NCI-H748 treated with DMSO at 0.1 percent for 48 hours (cell line): ENCODE results near the gene DCLK2.
"Not testable (repeated sequence)": the region's sequence is repeated elsewhere in the genome, so short reads cannot be mapped to it uniquely, and the experiment has no call there.

Experiments
- DNase-seq: peaks from one replicate; lab custom pipeline; 2025; lab: John Stamatoyannopoulos, UW

The DCLK2 gene

DNA sequence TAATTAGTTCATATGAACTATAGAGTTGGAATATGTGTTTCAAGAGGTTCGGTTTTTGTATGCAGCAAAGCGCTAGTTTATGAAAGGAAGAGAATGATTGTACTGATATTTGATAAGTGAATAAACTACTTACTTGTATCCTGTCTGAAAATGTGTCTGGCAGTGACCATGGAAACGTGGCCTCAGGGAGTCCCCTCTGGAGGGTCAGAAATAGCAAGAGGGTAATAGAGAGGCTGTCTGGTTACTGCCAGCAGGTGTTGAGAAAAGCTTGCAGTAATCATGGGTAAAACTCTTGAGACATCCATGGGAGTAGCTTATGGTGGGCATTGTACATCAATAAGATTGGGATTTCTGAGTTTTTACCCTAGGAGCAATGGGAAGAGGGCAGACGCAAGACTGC is 77.1 kb downstream of the DCLK2 start:
- DNase-seq = no peak

DNA sequence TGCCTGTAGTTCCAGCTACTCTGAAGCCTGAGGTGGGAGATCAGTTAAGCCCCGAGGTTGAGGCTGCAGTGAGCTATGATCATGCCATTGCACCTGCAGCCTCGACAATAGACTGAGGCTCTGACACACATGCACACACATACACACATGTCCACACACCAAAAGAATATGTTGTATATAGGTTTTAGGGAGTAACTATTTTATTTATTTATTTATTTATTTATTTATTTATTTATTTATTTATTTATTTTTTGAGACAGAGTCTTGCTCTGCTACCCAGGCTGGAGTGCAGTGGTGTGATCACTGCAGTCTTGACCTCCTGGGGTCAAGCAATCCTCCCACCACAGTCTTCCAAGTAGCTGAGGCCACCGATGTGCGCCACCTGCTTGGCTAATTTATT is 78.3 kb downstream of the DCLK2 start:
- DNase-seq = no peak

- DNase-seq = no peak
These were observed 79.8 kb downstream of the DCLK2 start for GRCh38 chr4:150158041-150158440.

DNA sequence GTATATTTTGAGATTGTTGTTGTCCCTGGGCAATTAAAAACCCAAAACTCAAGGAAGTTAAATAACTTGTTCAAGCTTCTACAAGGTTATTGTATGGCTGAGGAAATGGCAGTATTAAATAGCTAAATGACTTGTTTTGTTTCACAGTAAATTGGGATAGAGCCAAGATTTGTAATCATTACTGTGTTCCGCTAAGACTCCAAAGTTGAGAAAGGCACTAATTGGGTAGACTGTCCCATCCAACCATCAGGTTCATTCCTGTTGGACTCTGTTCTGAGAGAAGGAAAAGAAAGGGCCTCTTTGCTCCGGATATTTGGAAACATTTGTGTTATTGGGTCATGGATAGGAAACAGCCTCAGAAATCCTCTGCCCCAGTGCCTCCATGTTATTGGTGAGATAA is 82.2 kb downstream of the DCLK2 start:
- no peak for DNase-seq

DNA sequence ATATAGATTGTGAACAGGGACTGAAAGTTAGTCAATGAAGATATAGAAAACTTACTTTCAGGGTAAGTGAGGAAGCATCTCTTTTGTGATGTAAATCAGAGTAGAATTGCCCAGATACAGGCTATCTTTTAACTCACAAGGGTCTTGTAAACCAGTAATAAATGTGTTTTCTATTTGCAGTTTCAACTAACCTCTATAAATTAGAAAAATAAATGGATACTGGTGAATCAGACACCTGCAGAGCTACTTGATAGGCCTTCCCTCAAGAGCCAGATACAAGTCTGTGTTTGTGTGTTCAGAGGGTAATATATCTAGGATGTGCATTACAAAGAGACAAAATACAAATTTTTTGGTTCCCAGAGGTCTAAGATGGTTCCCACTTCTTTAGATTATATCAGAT is 82.9 kb downstream of the DCLK2 start:
- DNase-seq = no peak

DNA sequence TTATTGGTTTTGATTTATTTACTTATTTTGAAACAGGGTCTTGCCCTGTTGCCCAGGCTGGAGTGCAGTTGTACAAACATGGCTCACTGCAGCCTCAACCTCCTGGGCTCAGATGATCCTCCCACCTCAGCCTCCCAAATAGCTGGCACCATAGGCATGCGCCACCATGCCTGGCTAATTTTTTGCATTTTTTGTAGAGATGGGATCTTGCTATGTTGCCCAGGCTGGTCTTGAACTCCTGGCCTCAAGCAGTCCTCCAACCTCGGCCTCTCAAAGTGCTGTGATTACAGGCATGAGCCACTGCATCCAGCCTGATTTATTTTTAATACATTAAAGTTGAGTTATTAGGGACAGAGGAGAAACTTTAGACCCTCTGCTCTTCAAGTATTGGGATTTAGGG is 83.8 kb downstream of the DCLK2 start:
- DNase-seq = not testable (repeated sequence)

GRCh38 chr4:150164055-150164454 is 85.8 kb downstream of the DCLK2 start:
- no peak for DNase-seq

GRCh38 chr4:150164956-150165629 is 86.8 kb downstream of the DCLK2 start:
- DNase-seq = no peak

GRCh38 chr4:150167054-150167453 is 88.8 kb downstream of the DCLK2 start:
- no peak for DNase-seq

GRCh38 chr4:150173432-150173861 is 95.2 kb downstream of the DCLK2 start:
- DNase-seq = no peak

DNA sequence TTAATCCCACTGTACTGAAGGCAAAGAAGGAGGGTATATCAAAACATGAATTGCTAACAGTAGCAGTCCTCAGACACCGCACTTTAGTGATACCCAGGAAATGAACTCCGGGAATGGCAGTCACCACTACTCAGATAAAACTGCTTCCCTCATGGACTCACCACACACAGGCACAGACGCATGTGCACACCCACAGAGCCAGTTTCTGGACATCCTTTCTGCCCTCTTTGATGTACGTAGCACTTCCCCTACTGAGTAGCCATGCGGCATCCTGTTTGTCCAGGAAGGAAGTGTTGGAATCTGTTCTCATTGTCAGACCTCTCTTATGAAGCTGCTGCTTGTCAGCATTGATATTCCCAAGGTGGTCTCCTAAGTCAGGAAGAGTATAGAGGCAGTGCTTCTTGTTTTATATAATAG is 95.7 kb downstream of the DCLK2 start:
- no peak for DNase-seq

DNA sequence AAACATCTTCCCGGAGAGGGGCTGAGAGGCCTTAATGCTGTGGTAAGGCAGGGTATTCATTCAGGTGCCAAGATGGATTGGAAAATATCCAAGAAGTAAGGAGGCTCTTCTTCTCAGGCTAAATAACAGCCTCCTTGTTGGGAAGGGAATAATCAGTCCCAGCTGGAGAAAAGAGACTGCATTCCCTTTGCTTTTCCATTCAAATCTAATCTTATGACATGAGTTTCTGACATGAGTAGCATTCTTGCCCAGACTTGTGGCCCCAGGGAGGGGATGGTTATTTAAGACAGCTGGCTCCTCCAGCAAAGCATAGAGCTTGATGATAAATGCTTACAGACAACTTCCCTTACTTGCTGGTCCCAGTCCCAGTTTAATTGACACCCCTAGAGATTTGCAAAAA is 98.3 kb downstream of the DCLK2 start:
- no peak for DNase-seq

GRCh38 chr4:150178161-150178560 is 99.9 kb downstream of the DCLK2 start:
- no peak for DNase-seq

DNA sequence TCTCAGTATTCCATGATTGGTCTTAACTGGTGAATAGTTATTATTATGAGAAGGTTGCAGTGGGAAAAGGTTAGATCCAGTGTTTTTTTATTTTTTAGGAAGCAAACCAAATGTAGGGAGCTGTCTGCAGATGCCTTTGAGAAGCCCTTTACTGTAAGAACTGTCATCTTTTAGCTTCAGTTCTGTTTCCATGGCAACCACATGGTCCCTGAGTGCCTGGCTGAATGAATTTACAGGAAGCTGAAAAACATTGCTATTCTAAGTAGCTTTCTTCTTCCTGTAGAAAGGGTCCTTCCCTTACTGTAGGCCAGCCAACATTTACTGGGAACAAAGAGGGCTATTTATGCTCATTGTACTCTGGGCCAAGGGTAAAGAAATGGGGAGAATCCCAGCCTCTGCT is 103.3 kb downstream of the DCLK2 start:
- DNase-seq = no peak

DNA sequence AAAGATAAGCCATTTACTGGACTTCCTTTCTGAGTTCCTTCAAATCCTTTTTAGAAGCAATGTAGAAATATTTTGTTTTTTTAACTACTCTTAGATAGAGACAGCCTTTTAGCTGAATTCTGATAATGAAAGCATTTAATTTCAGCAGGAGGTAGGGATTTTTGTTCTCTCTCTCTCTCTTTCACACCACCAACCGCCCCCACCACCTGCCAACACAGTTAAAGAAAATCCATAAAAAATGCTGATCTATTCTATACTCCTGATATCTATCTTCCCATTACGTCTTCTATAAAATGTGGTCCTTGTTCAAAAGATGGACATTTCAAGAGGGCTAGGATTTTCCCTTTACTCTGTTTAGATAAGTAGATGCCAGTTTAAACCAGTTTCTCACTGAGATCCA is 104.5 kb downstream of the DCLK2 start:
- no peak for DNase-seq

- not testable (repeated sequence) for DNase-seq
These were observed 106.8 kb downstream of the DCLK2 start for GRCh38 chr4:150185033-150185432.

DNA sequence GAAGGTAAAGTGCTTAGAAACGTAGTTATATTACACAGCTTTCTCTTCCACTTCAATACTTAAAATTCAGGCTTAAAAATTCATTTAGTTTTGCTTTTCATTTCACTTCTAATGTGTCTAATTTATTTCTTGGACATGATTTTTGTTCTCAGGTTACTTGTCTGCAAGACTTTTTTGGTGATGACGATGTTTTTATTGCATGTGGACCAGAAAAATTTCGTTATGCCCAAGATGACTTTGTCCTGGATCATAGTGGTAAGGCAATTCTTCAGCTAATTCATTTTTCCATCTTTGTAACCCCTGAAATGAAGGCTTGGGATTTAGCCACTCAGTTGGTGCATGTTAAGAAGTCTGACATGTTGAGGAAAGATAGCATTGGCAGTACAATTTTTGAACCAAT is 114.7 kb downstream of the DCLK2 start:
- DNase-seq = no peak

DNA sequence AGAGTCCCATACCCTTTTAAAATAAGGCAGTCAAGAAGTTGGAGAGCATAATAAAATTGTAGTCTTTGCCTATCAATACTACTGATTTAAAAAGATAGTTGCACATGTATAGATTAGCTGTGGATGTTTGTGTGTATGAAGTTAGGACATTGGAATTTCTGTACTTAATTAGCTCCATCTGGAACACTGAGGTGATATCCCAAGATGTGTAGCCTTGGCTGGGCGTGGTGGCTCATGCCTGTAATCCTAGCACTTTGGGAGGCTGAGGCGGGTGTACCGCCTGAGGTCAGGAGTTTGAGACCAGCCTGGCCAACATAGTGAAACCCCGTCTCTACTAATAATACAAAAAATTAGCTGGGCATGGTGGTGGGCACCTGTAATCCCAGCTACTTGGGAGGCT is 119.0 kb downstream of the DCLK2 start:
- DNase-seq = not testable (repeated sequence)

DNA sequence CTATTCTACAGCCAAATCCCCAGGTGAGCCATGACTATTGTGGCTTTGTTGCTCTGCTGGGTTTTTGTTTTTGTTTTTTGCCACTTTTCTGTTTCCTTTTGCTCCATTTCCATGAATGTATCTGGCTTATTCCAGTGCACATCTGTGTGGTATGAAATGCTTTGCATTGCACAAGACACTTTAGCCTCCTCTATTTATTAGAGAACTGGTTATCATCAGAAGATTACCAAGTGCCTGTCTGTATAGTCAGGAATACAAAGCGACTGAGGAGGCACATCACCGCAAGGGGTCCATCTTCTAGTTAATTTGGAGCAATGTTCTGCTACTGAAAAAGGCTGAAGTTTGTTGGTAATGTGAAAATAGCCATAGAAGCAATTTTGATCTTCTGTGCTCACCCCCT is 120.8 kb downstream of the DCLK2 start:
- DNase-seq = no peak

- DNase-seq = no peak
These were observed 126.8 kb downstream of the DCLK2 start for GRCh38 chr4:150205016-150205415.

GRCh38 chr4:150206265-150206664 is 128.0 kb downstream of the DCLK2 start:
- DNase-seq = no peak

- DNase-seq = no peak
These were observed 128.7 kb downstream of the DCLK2 start for GRCh38 chr4:150206954-150207353.

DNA sequence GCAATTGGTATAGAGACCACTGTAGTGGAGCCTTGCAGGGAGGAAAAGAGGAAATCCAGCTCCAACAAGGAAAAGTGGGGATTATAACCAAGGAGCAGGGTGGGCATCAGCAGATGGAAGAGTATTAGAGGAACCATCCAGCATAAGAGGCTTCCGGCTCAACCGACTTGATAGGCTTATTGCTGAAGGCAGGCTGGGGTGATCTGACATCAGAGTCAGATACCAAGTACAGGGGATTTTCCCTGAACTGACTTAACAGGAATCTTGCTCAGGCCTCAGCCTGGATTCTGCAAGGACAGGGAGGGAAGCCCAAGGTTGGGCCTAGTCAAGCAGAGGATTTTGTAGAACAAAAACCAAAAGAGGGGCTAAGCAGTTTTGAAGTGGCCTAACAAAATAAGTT is 129.6 kb downstream of the DCLK2 start:
- DNase-seq = no peak

DNA sequence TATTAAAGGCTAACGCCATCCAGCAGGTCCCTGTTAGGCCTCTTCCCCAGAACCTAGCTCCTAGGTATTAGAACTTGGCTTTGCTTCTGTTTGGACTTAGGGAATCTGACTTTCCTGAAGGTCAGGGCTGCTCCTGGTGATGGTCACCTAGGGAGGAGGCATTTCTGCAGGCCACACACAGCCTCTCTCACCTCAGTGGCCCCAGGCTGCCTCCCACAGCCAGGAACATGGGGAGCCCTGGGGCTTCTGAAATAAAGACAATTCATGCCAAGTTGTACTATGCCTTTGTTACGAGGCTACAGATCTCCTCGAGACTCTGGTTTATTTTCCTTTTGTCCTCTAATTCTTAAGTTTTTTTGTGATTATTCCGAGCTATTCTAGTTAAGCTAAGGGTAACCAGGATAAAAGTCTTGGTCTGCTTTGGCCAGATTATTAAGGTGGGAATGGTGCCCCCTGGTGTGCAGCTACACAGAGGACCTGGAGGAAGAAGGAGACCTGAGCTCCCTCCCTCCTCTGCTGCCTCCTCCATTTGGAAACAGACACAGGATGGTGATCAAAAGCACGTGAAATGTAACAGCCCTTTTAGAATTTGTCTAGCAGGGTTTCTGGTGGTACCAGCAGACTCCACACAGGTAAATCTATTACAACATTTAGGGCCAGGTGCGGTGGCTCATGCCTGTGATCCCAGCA is 131.0 kb downstream of the DCLK2 start:
- DNase-seq = no peak
